ENCODE results near the gene YEATS2.
"Not testable (repeated sequence)": the region's sequence is repeated elsewhere in the genome, so short reads cannot be mapped to it uniquely, and the experiment has no call there.

Gene YEATS2

GRCh38 chr3:183718012-183718411 is 20.4 kb downstream of the YEATS2 start:
- no peak for DNase-seq

- no peak for DNase-seq
These were observed 27.8 kb downstream of the YEATS2 start for GRCh38 chr3:183725387-183725786.

- no peak for DNase-seq
These were observed 30.6 kb downstream of the YEATS2 start for GRCh38 chr3:183728204-183728603.

- DNase-seq = no peak
These were observed 32.8 kb downstream of the YEATS2 start for GRCh38 chr3:183730361-183730760.

- DNase-seq = no peak
These were observed 34.0 kb downstream of the YEATS2 start for GRCh38 chr3:183731611-183732010.

- no peak for DNase-seq
These were observed 36.0 kb downstream of the YEATS2 start for GRCh38 chr3:183733553-183733952.

GRCh38 chr3:183734750-183735494 is 37.3 kb downstream of the YEATS2 start:
- DNase-seq = no peak

GRCh38 chr3:183737116-183737515 is 39.5 kb downstream of the YEATS2 start:
- DNase-seq = no peak

GRCh38 chr3:183740154-183740553 is 42.6 kb downstream of the YEATS2 start:
- DNase-seq = not testable (repeated sequence)

GRCh38 chr3:183743231-183743630 is 45.6 kb downstream of the YEATS2 start:
- no peak for DNase-seq

GRCh38 chr3:183745300-183746098 is 47.9 kb downstream of the YEATS2 start:
- DNase-seq = no peak

GRCh38 chr3:183754052-183754451 is 56.5 kb downstream of the YEATS2 start:
- no peak for DNase-seq

- no peak for DNase-seq
These were observed 64.7 kb downstream of the YEATS2 start for GRCh38 chr3:183762304-183762703.

GRCh38 chr3:183764847-183765731 is 67.5 kb downstream of the YEATS2 start:
- DNase-seq = no peak

GRCh38 chr3:183766107-183766506 is 68.5 kb downstream of the YEATS2 start:
- DNase-seq = no peak

- DNase-seq = peak; percentile 74
These were observed 69.4 kb downstream of the YEATS2 start for GRCh38 chr3:183766745-183767606.

GRCh38 chr3:183768114-183768513 is 70.5 kb downstream of the YEATS2 start:
- no peak for DNase-seq

GRCh38 chr3:183769453-183769852 is 71.9 kb downstream of the YEATS2 start:
- no peak for DNase-seq

- DNase-seq = no peak
These were observed 77.0 kb downstream of the YEATS2 start for GRCh38 chr3:183774631-183775030.

- DNase-seq = no peak
These were observed 78.2 kb downstream of the YEATS2 start for GRCh38 chr3:183775781-183776180.

GRCh38 chr3:183776451-183776850 is 78.9 kb downstream of the YEATS2 start:
- DNase-seq = not testable (repeated sequence)

- DNase-seq = no peak
These were observed 79.5 kb downstream of the YEATS2 start for GRCh38 chr3:183777016-183777618.

Measured in CD4-positive, alpha-beta T cell treated with Interleukin-4 for 4 hours (primary cell).